C4-2B (cell line): ENCODE results near the gene SIN3A.

Experiments
- CTCF ChIP-seq: fragments of 450-650 bp; conservative IDR thresholded peaks from 2 replicates; pipeline ENCODE4 v1.5.1; 2017; ENCODE audit warnings: mild to moderate bottlenecking
- ZFX ChIP-seq: fragments of 450-650 bp; IDR thresholded peaks from 2 replicates; pipeline ENCODE4 v1.6.1; 2017

- no peak for TF ChIP-seq CTCF
- no peak for TF ChIP-seq ZFX
These were observed 252 bp downstream of the SIN3A start for GRCh38 chr15:75451202-75451673.
